Liver (tissue), 9 donors: ENCODE measurements around the gene ROR1. TPM values are rescaled to one million over a fixed set of nuclear protein-coding genes. Genes with fewer than 3 reads are reported as not detected.

ENCODE experiments used
- DNase-seq: peaks from one replicate; pipeline ENCODE4 v3.0.0-alpha.2; 2017; ENCODE audit warnings: low spot score
- H3K27ac ChIP-seq, 2 donors: one replicate each; pipeline ENCODE4 v1.7.0; 2013; ENCODE audit warnings: inconsistent platforms in 2 of 2, low read length in 2 of 2, control low read depth in 1 of 2, low read depth in 1 of 2, mild to moderate bottlenecking in 1 of 2
- H3K27me3 ChIP-seq, 4 donors: one replicate each; pipeline versions ENCODE4 v1.6.1 to v1.7.0; 2013; ENCODE audit warnings: low read length in 3 of 4, inconsistent platforms in 1 of 4, mild to moderate bottlenecking in 1 of 4, moderate library complexity in 1 of 4; ENCODE audit not compliant: control insufficient read depth in 4 of 4, insufficient read depth in 4 of 4
- H3K36me3 ChIP-seq, 4 donors: one replicate each; pipeline versions ENCODE4 v1.6.1 to v1.7.0; 2013; ENCODE audit warnings: low read length in 3 of 4, mild to moderate bottlenecking in 3 of 4, low read depth in 1 of 4, moderate library complexity in 1 of 4; ENCODE audit not compliant: control insufficient read depth in 4 of 4, insufficient read depth in 3 of 4
- H3K4me1 ChIP-seq, 4 donors: one replicate each; pipeline versions ENCODE4 v1.6.1 to v1.7.0; 2013; ENCODE audit warnings: low read length in 3 of 4, mild to moderate bottlenecking in 3 of 4, moderate library complexity in 1 of 4; ENCODE audit not compliant: control insufficient read depth in 4 of 4, insufficient read depth in 4 of 4
- H3K4me3 ChIP-seq, 3 donors: one replicate each; pipeline versions ENCODE4 v1.6.1 to v1.7.0; 2013; ENCODE audit warnings: low read length in 3 of 3, control low read depth in 1 of 3, low read depth in 1 of 3, mild to moderate bottlenecking in 1 of 3
- H3K9ac ChIP-seq, 2 donors: one replicate each; pipeline ENCODE4 v1.7.0; 2013; ENCODE audit warnings: low read length in 2 of 2, mild to moderate bottlenecking in 2 of 2, moderate library complexity in 2 of 2, control low read depth in 1 of 2, low read depth in 1 of 2
- H3K9me3 ChIP-seq, 4 donors: one replicate each; pipeline versions ENCODE4 v1.6.1 to v1.7.0; 2013; ENCODE audit warnings: low read length in 3 of 4; ENCODE audit not compliant: control insufficient read depth in 4 of 4
- EGR1 ChIP-seq, 2 donors: IDR thresholded peaks; 2 replicates each; pipeline ENCODE4 v1.6.1; 2016 to 2018; ENCODE audit warnings: antibody characterized with exemption in 2 of 2, low read depth in 2 of 2
- FOXA1 ChIP-seq: IDR thresholded peaks from 2 replicates; pipeline ENCODE4 v1.6.1; 2016; ENCODE audit warnings: antibody characterized with exemption
- FOXA2 ChIP-seq: IDR thresholded peaks from 2 replicates; pipeline ENCODE4 v1.6.1; 2016; ENCODE audit warnings: antibody characterized with exemption
- HNF4A ChIP-seq, 2 donors: conservative IDR thresholded peaks; 2 replicates each; pipeline ENCODE4 v1.6.1; 2016; ENCODE audit warnings: antibody characterized with exemption in 2 of 2, mild to moderate bottlenecking in 2 of 2
- HNF4G ChIP-seq: IDR thresholded peaks from 2 replicates; pipeline ENCODE4 v1.6.1; 2016; ENCODE audit warnings: antibody characterized with exemption
- JUND ChIP-seq, 2 donors: IDR thresholded peaks; 2 replicates each; pipeline ENCODE4 v1.6.1; 2016; ENCODE audit warnings: antibody characterized with exemption in 2 of 2
- NR2F2 ChIP-seq: IDR thresholded peaks from 2 replicates; pipeline ENCODE4 v1.6.1; 2016; ENCODE audit warnings: antibody characterized with exemption
- RAD21 ChIP-seq, 2 donors: IDR thresholded peaks; 2 replicates each; pipeline ENCODE4 v1.6.1; 2016; ENCODE audit warnings: antibody characterized with exemption in 2 of 2, mild to moderate bottlenecking in 2 of 2
- RXRA ChIP-seq, 2 donors: IDR thresholded peaks; 2 replicates each; pipeline ENCODE4 v1.6.1; 2017 to 2018; ENCODE audit warnings: antibody characterized with exemption in 2 of 2, mild to moderate bottlenecking in 1 of 2
- SP1 ChIP-seq: IDR thresholded peaks from 2 replicates; pipeline ENCODE4 v1.6.1; 2018; ENCODE audit warnings: antibody characterized with exemption, mild to moderate bottlenecking
- TAF1 ChIP-seq: conservative IDR thresholded peaks from 2 replicates; pipeline ENCODE4 v1.6.1; 2016; ENCODE audit warnings: antibody characterized with exemption, mild to moderate bottlenecking
- YY1 ChIP-seq: IDR thresholded peaks from 2 replicates; pipeline ENCODE4 v1.6.1; 2016; ENCODE audit warnings: antibody characterized with exemption, mild to moderate bottlenecking
- WGBS: extraction: QIAGEN DNeasy Blood & Tissue Kit; methylation state at CpG from one replicate; pipeline ENCODE4 v1.1.7; 2013; 5-methylcytosine and 5-hydroxymethylcytosine counted together
- polyA plus RNA-seq, 2 donors: library from polyadenylated mRNA; stranded (reverse) in 1 of 2; unstranded in 1 of 2; fragments of 200-250 nt in 1 of 2; fragments of >200 nt in 1 of 2; fragmentation: Nextera tagmentation in 1 of 2; extraction: Ambion mirVana in 1 of 2; gene quantifications; one replicate each; pipeline versions ENCODE4 v1.2.1 to v1.2.3, GENCODE V29; 2013 to 2015
- total RNA-seq, 2 donors: library from RNA; depleted of rRNA; stranded (reverse); fragments of >200 nt; gene quantifications; one replicate each; pipeline ENCODE4 v1.2.3, GENCODE V29; 2014
- TF ChIP-seq, protein P1 (sequence below): IDR thresholded peaks from 2 replicates; pipeline ENCODE4 v1.6.1; 2016; ENCODE audit warnings: antibody characterized with exemption
- TF ChIP-seq, protein P2 (sequence below): IDR thresholded peaks from 2 replicates; pipeline ENCODE4 v1.6.1; 2016; ENCODE audit warnings: antibody characterized with exemption, mild to moderate bottlenecking
- TF ChIP-seq, protein P3 (sequence below): IDR thresholded peaks from 2 replicates; pipeline ENCODE4 v1.6.1; 2016; ENCODE audit warnings: antibody characterized with exemption
- TF ChIP-seq, protein P4 (sequence below): IDR thresholded peaks from 2 replicates; pipeline ENCODE4 v1.6.1; 2016; ENCODE audit warnings: antibody characterized with exemption
- TF ChIP-seq, protein P5 (sequence below): fragments of 150-350 bp; IDR thresholded peaks from 2 replicates; pipeline ENCODE4 v1.5.1; 2017; ENCODE audit warnings: improper control_type of control experiment, low read depth, low read length; ENCODE audit not compliant: missing input control
- donor health status: healthy.
- donor health status: healthy.
- donor health status: healthy.
- donor health status: healthy.
- donor health status: healthy.

Gene ROR1
- total and polyA plus RNA-seq, 4 donors: 0.15 to 0.98 (median 0.37) TPM

DNA sequence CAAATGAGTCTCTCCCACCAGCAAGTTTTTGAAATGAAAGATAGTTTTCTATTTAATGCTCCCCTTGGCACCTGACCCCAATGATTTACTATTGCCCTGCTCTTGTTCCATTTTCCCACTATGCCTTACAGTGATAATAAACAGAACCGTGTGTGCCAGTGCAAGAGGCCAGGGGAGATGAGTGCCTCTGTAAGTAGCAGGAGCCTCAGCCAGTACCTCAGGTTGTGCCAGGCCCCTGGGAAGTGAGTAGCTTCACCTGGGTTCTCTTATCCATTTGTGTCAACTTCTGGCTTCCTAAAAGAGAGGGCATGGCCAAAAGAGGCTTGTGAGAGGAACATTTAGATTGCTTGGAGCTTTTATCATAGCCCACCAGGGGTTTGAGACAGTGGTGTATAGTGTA is 3.4 kb upstream of the ROR1 start:
- no peak for DNase-seq
- Histone ChIP-seq H3K4me1 (peaks cover 0 to 18% (median 14%) of the 10 kb centered on the region in 4 donors), H3K36me3 (no peaks in the 10 kb centered on the region), H3K9ac (no peak overlapping the region), H3K27me3 (peaks cover 0 to 5% (median 0%) of the 10 kb centered on the region in 4 donors), H3K27ac (no peak overlapping the region), H3K9me3 (no peaks in the 10 kb centered on the region), H3K4me3 (no peak overlapping the region)
- WGBS: 75% methylated on average over 1 of the region's 1 CpG
- TF ChIP-seq YY1 (no peak), JUND (IDR thresholded peaks at IDR 0.05) (no peak), HNF4G (no peak), RAD21 (IDR thresholded peaks at IDR 0.05) (no peak), NR2F2 (no peak), HNF4A (conservative IDR thresholded peaks at IDR 0.05) (no peak), TAF1 (no peak), FOXA1 (no peak), FOXA2 (no peak), EGR1 (IDR thresholded peaks at IDR 0.05; ENCODE audit: low read depth in 2 of 2) (no peak), SP1 (no peak), RXRA (IDR thresholded peaks at IDR 0.05) (no peak)
- TF ChIP-seq, protein P1, sequence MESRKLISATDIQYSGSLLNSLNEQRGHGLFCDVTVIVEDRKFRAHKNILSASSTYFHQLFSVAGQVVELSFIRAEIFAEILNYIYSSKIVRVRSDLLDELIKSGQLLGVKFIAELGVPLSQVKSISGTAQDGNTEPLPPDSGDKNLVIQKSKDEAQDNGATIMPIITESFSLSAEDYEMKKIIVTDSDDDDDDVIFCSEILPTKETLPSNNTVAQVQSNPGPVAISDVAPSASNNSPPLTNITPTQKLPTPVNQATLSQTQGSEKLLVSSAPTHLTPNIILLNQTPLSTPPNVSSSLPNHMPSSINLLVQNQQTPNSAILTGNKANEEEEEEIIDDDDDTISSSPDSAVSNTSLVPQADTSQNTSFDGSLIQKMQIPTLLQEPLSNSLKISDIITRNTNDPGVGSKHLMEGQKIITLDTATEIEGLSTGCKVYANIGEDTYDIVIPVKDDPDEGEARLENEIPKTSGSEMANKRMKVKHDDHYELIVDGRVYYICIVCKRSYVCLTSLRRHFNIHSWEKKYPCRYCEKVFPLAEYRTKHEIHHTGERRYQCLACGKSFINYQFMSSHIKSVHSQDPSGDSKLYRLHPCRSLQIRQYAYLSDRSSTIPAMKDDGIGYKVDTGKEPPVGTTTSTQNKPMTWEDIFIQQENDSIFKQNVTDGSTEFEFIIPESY: no peak
- TF ChIP-seq, protein P2, sequence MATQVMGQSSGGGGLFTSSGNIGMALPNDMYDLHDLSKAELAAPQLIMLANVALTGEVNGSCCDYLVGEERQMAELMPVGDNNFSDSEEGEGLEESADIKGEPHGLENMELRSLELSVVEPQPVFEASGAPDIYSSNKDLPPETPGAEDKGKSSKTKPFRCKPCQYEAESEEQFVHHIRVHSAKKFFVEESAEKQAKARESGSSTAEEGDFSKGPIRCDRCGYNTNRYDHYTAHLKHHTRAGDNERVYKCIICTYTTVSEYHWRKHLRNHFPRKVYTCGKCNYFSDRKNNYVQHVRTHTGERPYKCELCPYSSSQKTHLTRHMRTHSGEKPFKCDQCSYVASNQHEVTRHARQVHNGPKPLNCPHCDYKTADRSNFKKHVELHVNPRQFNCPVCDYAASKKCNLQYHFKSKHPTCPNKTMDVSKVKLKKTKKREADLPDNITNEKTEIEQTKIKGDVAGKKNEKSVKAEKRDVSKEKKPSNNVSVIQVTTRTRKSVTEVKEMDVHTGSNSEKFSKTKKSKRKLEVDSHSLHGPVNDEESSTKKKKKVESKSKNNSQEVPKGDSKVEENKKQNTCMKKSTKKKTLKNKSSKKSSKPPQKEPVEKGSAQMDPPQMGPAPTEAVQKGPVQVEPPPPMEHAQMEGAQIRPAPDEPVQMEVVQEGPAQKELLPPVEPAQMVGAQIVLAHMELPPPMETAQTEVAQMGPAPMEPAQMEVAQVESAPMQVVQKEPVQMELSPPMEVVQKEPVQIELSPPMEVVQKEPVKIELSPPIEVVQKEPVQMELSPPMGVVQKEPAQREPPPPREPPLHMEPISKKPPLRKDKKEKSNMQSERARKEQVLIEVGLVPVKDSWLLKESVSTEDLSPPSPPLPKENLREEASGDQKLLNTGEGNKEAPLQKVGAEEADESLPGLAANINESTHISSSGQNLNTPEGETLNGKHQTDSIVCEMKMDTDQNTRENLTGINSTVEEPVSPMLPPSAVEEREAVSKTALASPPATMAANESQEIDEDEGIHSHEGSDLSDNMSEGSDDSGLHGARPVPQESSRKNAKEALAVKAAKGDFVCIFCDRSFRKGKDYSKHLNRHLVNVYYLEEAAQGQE: no peak
- TF ChIP-seq, protein P3, sequence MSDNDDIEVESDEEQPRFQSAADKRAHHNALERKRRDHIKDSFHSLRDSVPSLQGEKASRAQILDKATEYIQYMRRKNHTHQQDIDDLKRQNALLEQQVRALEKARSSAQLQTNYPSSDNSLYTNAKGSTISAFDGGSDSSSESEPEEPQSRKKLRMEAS: no peak
- TF ChIP-seq, protein P4, sequence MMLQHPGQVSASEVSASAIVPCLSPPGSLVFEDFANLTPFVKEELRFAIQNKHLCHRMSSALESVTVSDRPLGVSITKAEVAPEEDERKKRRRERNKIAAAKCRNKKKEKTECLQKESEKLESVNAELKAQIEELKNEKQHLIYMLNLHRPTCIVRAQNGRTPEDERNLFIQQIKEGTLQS: no peak
- TF ChIP-seq, protein P5, sequence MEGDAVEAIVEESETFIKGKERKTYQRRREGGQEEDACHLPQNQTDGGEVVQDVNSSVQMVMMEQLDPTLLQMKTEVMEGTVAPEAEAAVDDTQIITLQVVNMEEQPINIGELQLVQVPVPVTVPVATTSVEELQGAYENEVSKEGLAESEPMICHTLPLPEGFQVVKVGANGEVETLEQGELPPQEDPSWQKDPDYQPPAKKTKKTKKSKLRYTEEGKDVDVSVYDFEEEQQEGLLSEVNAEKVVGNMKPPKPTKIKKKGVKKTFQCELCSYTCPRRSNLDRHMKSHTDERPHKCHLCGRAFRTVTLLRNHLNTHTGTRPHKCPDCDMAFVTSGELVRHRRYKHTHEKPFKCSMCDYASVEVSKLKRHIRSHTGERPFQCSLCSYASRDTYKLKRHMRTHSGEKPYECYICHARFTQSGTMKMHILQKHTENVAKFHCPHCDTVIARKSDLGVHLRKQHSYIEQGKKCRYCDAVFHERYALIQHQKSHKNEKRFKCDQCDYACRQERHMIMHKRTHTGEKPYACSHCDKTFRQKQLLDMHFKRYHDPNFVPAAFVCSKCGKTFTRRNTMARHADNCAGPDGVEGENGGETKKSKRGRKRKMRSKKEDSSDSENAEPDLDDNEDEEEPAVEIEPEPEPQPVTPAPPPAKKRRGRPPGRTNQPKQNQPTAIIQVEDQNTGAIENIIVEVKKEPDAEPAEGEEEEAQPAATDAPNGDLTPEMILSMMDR: no peak

DNA sequence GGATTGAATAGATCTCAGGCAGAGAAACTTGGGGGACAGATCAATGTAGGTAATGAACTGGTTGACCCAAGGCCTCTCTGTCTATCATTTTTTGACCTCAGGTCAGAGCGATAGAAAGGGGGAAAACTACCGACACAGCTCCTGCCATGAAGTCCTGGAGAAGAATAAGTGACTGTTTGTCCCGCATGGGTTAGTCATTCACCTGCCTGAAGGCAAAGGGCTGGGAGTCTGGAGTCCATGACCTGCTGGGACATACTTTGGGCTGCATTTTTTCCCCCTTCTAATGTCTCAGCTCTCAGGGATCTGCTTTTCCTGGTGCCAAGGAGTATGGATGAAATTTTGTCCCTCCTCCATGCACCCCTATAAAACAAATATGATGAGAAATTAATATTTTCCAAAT is 1.6 kb upstream of the ROR1 start:
- H3K36me3 ChIP-seq: no peaks in the 10 kb centered on the region
- H3K27me3 ChIP-seq: peaks cover 0 to 5% (median 0%) of the 10 kb centered on the region in 4 donors
- H3K4me3 ChIP-seq: no peak overlapping the region
- 98% methylated on average over 3 of the region's 3 CpGs for whole genome bisulfite sequencing
- H3K9me3 ChIP-seq: no peaks in the 10 kb centered on the region
- no peak overlapping the region for H3K9ac ChIP-seq
- no peak overlapping the region for H3K27ac ChIP-seq
- DNase-seq: no peak
- peaks cover 0 to 22% (median 15%) of the 10 kb centered on the region in 4 donors for H3K4me1 ChIP-seq
- TF ChIP-seq HNF4A (conservative IDR thresholded peaks at IDR 0.05): no peak
- TF ChIP-seq FOXA1: no peak
- TF ChIP-seq NR2F2: no peak
- no peak for TF ChIP-seq RXRA (IDR thresholded peaks at IDR 0.05)
- no peak for TF ChIP-seq EGR1 (IDR thresholded peaks at IDR 0.05; ENCODE audit: low read depth in 2 of 2)
- TF ChIP-seq, protein P1: no peak
- no peak for TF ChIP-seq YY1
- TF ChIP-seq, protein P5: no peak
- TF ChIP-seq, protein P4: no peak
